ENCODE results near the gene TFAP2D.

TFAP2D gene

GRCh38 chr6:50708664-50709365, 4.5 kb upstream of the TFAP2D start:
- no peak for ATAC-seq
- TF ChIP-seq PPARA (CRISPR knock-in tag; IDR thresholded peaks at IDR 0.05; ENCODE audit: borderline replicate concordance): no peak
- no peak for TF ChIP-seq ZNF8 (CRISPR knock-in tag; IDR thresholded peaks at IDR 0.05)
- no peak for TF ChIP-seq CSRNP3 (CRISPR knock-in tag; IDR thresholded peaks at IDR 0.05)
- TF ChIP-seq SNAI2 (CRISPR knock-in tag; IDR thresholded peaks at IDR 0.05): no peak
- TF ChIP-seq ZNF565 (CRISPR knock-in tag; conservative IDR thresholded peaks at IDR 0.05; ENCODE audit: low read depth): no peak
- no peak for TF ChIP-seq OSR1 (CRISPR knock-in tag; IDR thresholded peaks at IDR 0.05)
- no peak for TF ChIP-seq RARB (CRISPR knock-in tag; IDR thresholded peaks at IDR 0.05)
- no peak for TF ChIP-seq ZFP30 (CRISPR knock-in tag; IDR thresholded peaks at IDR 0.05)
- TF ChIP-seq ZNF70 (CRISPR knock-in tag; IDR thresholded peaks at IDR 0.05): no peak
- no peak for TF ChIP-seq ZFP3 (CRISPR knock-in tag; IDR thresholded peaks at IDR 0.05)
- TF ChIP-seq GLIS3 (CRISPR knock-in tag; IDR thresholded peaks at IDR 0.05): no peak
- no peak for TF ChIP-seq ISL1 (CRISPR knock-in tag; IDR thresholded peaks at IDR 0.05)
- no peak for TF ChIP-seq ARNTL (CRISPR knock-in tag; IDR thresholded peaks at IDR 0.05; ENCODE audit: borderline replicate concordance, low read depth)
- TF ChIP-seq TOX (CRISPR knock-in tag; IDR thresholded peaks at IDR 0.05; ENCODE audit: borderline replicate concordance): no peak
- TF ChIP-seq BACH2 (CRISPR knock-in tag; IDR thresholded peaks at IDR 0.05; ENCODE audit: borderline replicate concordance): no peak
- TF ChIP-seq CSDC2 (CRISPR knock-in tag; IDR thresholded peaks at IDR 0.05): no peak

GRCh38 chr6:50709366-50709734, 4.0 kb upstream of the TFAP2D start:
- ATAC-seq: no peak
- TF ChIP-seq ESRRG (CRISPR knock-in tag; IDR thresholded peaks at IDR 0.05) (no peak), ZFP3 (CRISPR knock-in tag; IDR thresholded peaks at IDR 0.05) (no peak), ZNF70 (CRISPR knock-in tag; IDR thresholded peaks at IDR 0.05) (no peak), CREB5 (CRISPR knock-in tag; IDR thresholded peaks at IDR 0.05; ENCODE audit: low read depth) (no peak), ZNF8 (CRISPR knock-in tag; IDR thresholded peaks at IDR 0.05) (no peak), ARNTL (CRISPR knock-in tag; IDR thresholded peaks at IDR 0.05; ENCODE audit: borderline replicate concordance, low read depth) (no peak), ZNF565 (CRISPR knock-in tag; conservative IDR thresholded peaks at IDR 0.05; ENCODE audit: low read depth) (no peak), CSRNP3 (CRISPR knock-in tag; IDR thresholded peaks at IDR 0.05) (no peak)

GRCh38 chr6:50711686-50712085, 1.6 kb upstream of the TFAP2D start:
- no peak for ATAC-seq
- no peak for TF ChIP-seq CSRNP3 (CRISPR knock-in tag; IDR thresholded peaks at IDR 0.05)
- no peak for TF ChIP-seq ZNF8 (CRISPR knock-in tag; IDR thresholded peaks at IDR 0.05)
- no peak for TF ChIP-seq ISL1 (CRISPR knock-in tag; IDR thresholded peaks at IDR 0.05)

GRCh38 chr6:50712291-50712690, 1.0 kb upstream of the TFAP2D start:
- no peak for ATAC-seq
- TF ChIP-seq SNAI2 (CRISPR knock-in tag; IDR thresholded peaks at IDR 0.05) (no peak), ARNTL (CRISPR knock-in tag; IDR thresholded peaks at IDR 0.05; ENCODE audit: borderline replicate concordance, low read depth) (no peak), TOX (CRISPR knock-in tag; IDR thresholded peaks at IDR 0.05; ENCODE audit: borderline replicate concordance) (no peak), ISL1 (CRISPR knock-in tag; IDR thresholded peaks at IDR 0.05) (no peak), GLIS3 (CRISPR knock-in tag; IDR thresholded peaks at IDR 0.05) (no peak), CSRNP3 (CRISPR knock-in tag; IDR thresholded peaks at IDR 0.05) (no peak), ZNF70 (CRISPR knock-in tag; IDR thresholded peaks at IDR 0.05) (no peak), ZNF565 (CRISPR knock-in tag; conservative IDR thresholded peaks at IDR 0.05; ENCODE audit: low read depth) (no peak), CREB5 (CRISPR knock-in tag; IDR thresholded peaks at IDR 0.05; ENCODE audit: low read depth) (no peak), ZFP30 (CRISPR knock-in tag; IDR thresholded peaks at IDR 0.05) (no peak), ZC3H10 (CRISPR knock-in tag; IDR thresholded peaks at IDR 0.05) (no peak), TSHZ2 (CRISPR knock-in tag; IDR thresholded peaks at IDR 0.05) (no peak), OSR1 (CRISPR knock-in tag; IDR thresholded peaks at IDR 0.05) (no peak)

Measured in SK-N-SH treated with all-trans-retinoic acid at 6 μM for 48 hours (cell line).